Measurements from ENCODE around the gene NLGN1. TPM values are rescaled to one million over a fixed set of nuclear protein-coding genes. Genes with fewer than 3 reads are reported as not detected.

NLGN1 gene
- total RNA-seq, 1 experiment from 2014 or later: 4.2 TPM

- no peak for DNase-seq (ENCODE audit: low read depth)
These were observed 934.8 kb downstream of the NLGN1 start for GRCh38 chr3:174332391-174332790.

- DNase-seq (ENCODE audit: low read depth): peak; percentile 20
These were observed 936.1 kb downstream of the NLGN1 start for GRCh38 chr3:174333640-174334039.

DNA sequence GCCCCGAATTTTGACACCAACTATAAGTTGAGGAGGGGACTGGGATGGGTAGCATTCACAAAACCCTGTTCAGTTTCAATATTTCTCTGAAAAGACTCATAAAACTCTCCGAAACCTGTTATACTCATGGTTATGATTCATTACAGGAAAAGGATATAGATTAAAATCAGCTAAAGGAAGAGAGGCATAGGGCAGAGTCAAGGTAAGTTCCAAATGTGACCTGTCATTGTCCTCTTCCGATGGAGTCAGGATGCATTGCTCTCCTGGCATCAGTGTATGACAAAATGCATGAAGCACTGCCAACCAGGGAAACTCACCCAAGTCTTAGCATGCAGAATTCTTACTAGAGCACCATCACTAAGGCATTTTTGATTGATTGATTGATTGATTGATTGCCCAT is 936.6 kb downstream of the NLGN1 start:
- DNase-seq (ENCODE audit: low read depth): no peak

GRCh38 chr3:174335324-174335723 is 937.8 kb downstream of the NLGN1 start:
- DNase-seq (ENCODE audit: low read depth): no peak

DNA sequence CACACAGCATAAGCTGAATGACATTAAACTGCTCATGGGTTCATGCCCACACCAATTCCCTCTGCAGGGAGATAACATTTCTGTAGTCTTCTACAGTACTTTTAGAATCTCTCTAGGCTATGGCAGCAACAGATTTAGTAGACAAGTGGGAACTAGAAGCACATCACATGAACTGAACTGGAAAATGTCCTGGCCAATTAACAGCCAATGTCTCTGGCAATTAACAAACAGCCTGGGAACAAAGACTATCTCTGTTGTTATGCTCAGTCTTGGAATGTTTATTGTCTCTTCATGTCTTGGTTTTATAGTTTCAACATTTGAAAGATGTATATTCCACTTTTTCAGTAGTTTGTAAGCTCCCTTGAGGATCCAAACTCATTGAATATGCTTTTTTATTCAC is 938.4 kb downstream of the NLGN1 start:
- DNase-seq (ENCODE audit: low read depth): no peak

All from M059J (cell line).